Stomach (tissue), 9 donors: ENCODE results near the gene REXO4. TPM values are rescaled to one million over a fixed set of nuclear protein-coding genes. Genes with fewer than 3 reads are reported as not detected.

ENCODE experiments used
- DNase-seq, 2 donors: peaks; one replicate each; pipeline versions ENCODE4 v3.0.0 to v3.0.0-alpha.2; 2013 to 2019
- H3K27ac ChIP-seq, 5 donors: fragments of 200-600 bp in 4 of 5; sonication (generic) in 4 of 5; one replicate each; pipeline ENCODE4 v1.5.1; 2013 to 2019; ENCODE audit warnings: mild to moderate bottlenecking in 1 of 5, moderate library complexity in 1 of 5
- H3K27me3 ChIP-seq, 3 donors: fragments of 200-600 bp; sonication (generic); one replicate each; pipeline ENCODE4 v1.5.1; 2017 to 2019; ENCODE audit warnings: mixed run types in 1 of 3
- H3K36me3 ChIP-seq, 4 donors: fragments of 200-600 bp; sonication (generic); 1 replicate in 3 of 4; 2 replicates in 1 of 4; pipeline ENCODE4 v1.5.1; 2016 to 2019
- H3K4me1 ChIP-seq, 4 donors: fragments of 200-600 bp; sonication (generic); one replicate each; pipeline ENCODE4 v1.5.1; 2016 to 2019
- H3K4me3 ChIP-seq, 4 donors: fragments of 200-600 bp; sonication (generic) in 3 of 4; one replicate each; pipeline ENCODE4 v1.5.1; 2016 to 2019; ENCODE audit warnings: mild to moderate bottlenecking in 1 of 4
- H3K9me3 ChIP-seq, 4 donors: fragments of 200-600 bp; sonication (generic); one replicate each; pipeline ENCODE4 v1.5.1; 2016 to 2019
- EP300 ChIP-seq: sonication (generic); formaldehyde crosslinking; IDR thresholded peaks from one replicate; pipeline ENCODE4 v1.6.1; 2017; ENCODE audit warnings: antibody characterized with exemption
- POLR2A ChIP-seq, 4 donors: fragments of 450-650 bp; IDR thresholded peaks; one replicate each; pipeline ENCODE4 v1.6.1; 2016; ENCODE audit warnings: antibody characterized with exemption in 4 of 4, control low read depth in 2 of 4, mild to moderate bottlenecking in 1 of 4, moderate library complexity in 1 of 4
- POLR2AphosphoS5 ChIP-seq, 3 donors: sonication (generic); formaldehyde crosslinking; IDR thresholded peaks; one replicate each; pipeline ENCODE4 v1.6.1; 2016; ENCODE audit warnings: antibody characterized with exemption in 3 of 3
- WGBS, 5 donors: extraction: QIAGEN DNeasy Blood & Tissue Kit in 3 of 5; methylation state at CpG; one replicate each; pipeline versions ENCODE4 v1.1.5 to v1.1.7; 2013 to 2018; 5-methylcytosine and 5-hydroxymethylcytosine counted together
- intact Hi-C: fragments of 100-400 bp; cut with DNase I; formaldehyde crosslinking; loops from one replicate; pipeline ENCODE4 v1.15.1; 2023; ENCODE audit warnings: low total_unique reads
- polyA plus RNA-seq, 3 donors: library from polyadenylated mRNA; stranded (reverse); fragments of 200-250 nt; gene quantifications; one replicate each; pipeline ENCODE4 v1.2.3, GENCODE V29; 2013
- total RNA-seq, 5 donors: library from RNA; depleted of rRNA; stranded (reverse); fragments of >200 nt; gene quantifications; one replicate each; pipeline versions ENCODE4 v1.1.0 to v1.2.3, GENCODE V29; 2014 to 2016
- TF ChIP-seq, protein P1 (sequence below), 7 experiments: fragments of 450-650 bp in 4 of 7; fragments of 200-600 bp in 3 of 7; sonication (generic) in 3 of 7; IDR thresholded peaks; one replicate each; pipeline ENCODE4 v1.5.1; 2016 to 2019; ENCODE audit warnings: antibody characterized with exemption in 7 of 7, control low read depth in 2 of 7, mild to moderate bottlenecking in 1 of 7
- donor health status: healthy with polysubstance abuse.
- donor health status: Bipolar disorder and iron deficiency.
- donor health status: healthy.

REXO4 gene
- total and polyA plus RNA-seq, 8 donors: 0.45 to 64.3 (median 12.9) TPM

DNA sequence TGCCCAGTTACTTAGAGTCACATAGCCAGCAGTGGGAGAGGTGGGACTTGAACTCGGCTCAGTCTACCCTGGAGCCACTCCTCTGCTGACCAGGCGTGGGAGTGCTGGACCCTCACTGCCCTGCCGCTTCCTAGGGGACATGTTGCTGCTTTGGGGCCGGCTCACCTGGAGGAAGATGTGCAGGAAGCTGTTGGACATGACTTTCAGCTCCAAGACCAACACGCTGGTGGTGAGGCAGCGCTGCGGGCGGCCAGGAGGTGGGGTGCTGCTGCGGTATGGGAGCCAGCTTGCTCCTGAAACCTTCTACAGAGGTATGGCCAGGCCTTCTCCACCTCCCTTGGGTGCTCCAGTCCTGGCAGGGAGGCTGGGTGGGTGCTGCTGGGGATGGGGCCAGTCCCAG is 38.6 kb upstream of the REXO4 start:
- H3K9me3 ChIP-seq: no peaks in the 10 kb centered on the region
- TF ChIP-seq, protein P1, sequence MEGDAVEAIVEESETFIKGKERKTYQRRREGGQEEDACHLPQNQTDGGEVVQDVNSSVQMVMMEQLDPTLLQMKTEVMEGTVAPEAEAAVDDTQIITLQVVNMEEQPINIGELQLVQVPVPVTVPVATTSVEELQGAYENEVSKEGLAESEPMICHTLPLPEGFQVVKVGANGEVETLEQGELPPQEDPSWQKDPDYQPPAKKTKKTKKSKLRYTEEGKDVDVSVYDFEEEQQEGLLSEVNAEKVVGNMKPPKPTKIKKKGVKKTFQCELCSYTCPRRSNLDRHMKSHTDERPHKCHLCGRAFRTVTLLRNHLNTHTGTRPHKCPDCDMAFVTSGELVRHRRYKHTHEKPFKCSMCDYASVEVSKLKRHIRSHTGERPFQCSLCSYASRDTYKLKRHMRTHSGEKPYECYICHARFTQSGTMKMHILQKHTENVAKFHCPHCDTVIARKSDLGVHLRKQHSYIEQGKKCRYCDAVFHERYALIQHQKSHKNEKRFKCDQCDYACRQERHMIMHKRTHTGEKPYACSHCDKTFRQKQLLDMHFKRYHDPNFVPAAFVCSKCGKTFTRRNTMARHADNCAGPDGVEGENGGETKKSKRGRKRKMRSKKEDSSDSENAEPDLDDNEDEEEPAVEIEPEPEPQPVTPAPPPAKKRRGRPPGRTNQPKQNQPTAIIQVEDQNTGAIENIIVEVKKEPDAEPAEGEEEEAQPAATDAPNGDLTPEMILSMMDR (IDR thresholded peaks at IDR 0.05): no peak
- no peak for TF ChIP-seq EP300
- TF ChIP-seq POLR2AphosphoS5 (IDR thresholded peaks at IDR 0.05): no peak
- TF ChIP-seq POLR2A (IDR thresholded peaks at IDR 0.05): no peak
- H3K4me3 ChIP-seq: no peak overlapping the region
- WGBS, 5 donors: 87 to 97% (median 92%) methylated on average over 8 to 9 of the region's 9 CpGs
- no peak overlapping the region for H3K27ac ChIP-seq
- no peak for DNase-seq
- intact Hi-C loops: no loop called here
- H3K4me1 ChIP-seq: peaks cover 17 to 25% (median 19%) of the 10 kb centered on the region in 4 donors
- H3K27me3 ChIP-seq: no peaks in the 10 kb centered on the region
- H3K36me3 ChIP-seq: no peaks in the 10 kb centered on the region

DNA sequence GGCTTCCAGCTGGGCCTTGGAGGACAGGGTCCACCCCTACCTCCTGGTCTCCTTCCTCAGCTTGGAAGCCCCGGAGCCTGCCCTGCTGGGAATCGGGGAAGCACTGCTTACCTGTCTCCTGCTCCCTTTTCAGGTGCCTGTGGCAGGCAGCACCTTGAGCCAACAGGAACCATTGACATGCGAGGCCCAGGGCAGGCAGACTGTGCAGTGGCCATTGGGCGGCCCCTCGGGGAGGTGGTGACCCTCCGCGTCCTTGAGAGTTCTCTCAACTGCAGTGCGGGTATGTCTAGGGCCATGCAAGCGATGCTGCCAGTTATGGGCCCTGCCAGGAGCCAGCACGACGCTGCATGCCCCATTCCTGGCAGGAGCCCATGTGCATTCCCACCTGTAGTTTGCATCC is 38.1 kb upstream of the REXO4 start:
- peaks cover 12 to 21% (median 15%) of the 10 kb centered on the region in 4 donors for H3K4me1 ChIP-seq
- no peak for DNase-seq
- no peaks in the 10 kb centered on the region for H3K27me3 ChIP-seq
- no peaks in the 10 kb centered on the region for H3K36me3 ChIP-seq
- H3K9me3 ChIP-seq: no peaks in the 10 kb centered on the region
- no peak overlapping the region for H3K27ac ChIP-seq
- 86 to 95% (median 92%) methylated on average over 7 to 11 of the region's 11 CpGs for WGBS, 5 donors
- no peak overlapping the region for H3K4me3 ChIP-seq
- intact Hi-C loops: no loop called here
- TF ChIP-seq, protein P1 (IDR thresholded peaks at IDR 0.05): no peak
- TF ChIP-seq POLR2AphosphoS5 (IDR thresholded peaks at IDR 0.05) (no peak), EP300 (no peak), POLR2A (IDR thresholded peaks at IDR 0.05) (no peak)

DNA sequence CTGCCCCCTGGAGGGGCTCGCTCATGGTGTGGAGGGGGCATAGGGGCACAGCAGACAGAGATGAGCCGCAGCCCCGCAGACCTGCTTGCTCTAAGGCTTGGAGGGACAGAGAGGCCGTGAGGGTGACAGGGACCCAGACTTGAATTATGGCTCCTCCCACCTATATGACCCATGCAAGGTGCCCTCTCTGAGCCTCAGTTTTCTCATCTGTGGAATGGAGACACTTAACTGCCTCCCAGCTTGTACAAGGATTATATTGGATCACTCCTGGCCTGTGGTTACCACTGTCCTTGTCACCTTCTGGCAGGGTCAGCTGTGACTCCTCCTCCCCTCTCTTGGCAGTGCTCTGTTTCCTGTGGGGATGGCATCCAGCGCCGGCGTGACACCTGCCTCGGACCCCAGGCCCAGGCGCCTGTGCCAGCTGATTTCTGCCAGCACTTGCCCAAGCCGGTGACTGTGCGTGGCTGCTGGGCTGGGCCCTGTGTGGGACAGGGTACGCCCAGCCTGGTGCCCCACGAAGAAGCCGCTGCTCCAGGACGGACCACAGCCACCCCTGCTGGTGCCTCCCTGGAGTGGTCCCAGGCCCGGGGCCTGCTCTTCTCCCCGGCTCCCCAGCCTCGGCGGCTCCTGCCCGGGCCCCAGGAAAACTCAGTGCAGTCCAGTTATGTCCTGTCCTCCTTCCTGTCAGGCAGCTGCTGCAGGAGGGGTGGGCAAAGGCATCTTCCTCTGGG is 37.3 kb upstream of the REXO4 start:
- no peak overlapping the region for H3K27ac ChIP-seq
- no peak for DNase-seq
- H3K27me3 ChIP-seq: no peaks in the 10 kb centered on the region
- intact Hi-C loops: no loop called here
- no peak overlapping the region for H3K4me3 ChIP-seq
- WGBS, 5 donors: 88 to 94% (median 94%) methylated on average over 9 to 20 of the region's 20 CpGs
- no peak for TF ChIP-seq POLR2A (IDR thresholded peaks at IDR 0.05)
- TF ChIP-seq EP300: no peak
- no peak for TF ChIP-seq POLR2AphosphoS5 (IDR thresholded peaks at IDR 0.05)
- H3K9me3 ChIP-seq: no peaks in the 10 kb centered on the region
- peaks cover 7 to 12% (median 8%) of the 10 kb centered on the region in 4 donors for H3K4me1 ChIP-seq
- H3K36me3 ChIP-seq: no peaks in the 10 kb centered on the region

DNA sequence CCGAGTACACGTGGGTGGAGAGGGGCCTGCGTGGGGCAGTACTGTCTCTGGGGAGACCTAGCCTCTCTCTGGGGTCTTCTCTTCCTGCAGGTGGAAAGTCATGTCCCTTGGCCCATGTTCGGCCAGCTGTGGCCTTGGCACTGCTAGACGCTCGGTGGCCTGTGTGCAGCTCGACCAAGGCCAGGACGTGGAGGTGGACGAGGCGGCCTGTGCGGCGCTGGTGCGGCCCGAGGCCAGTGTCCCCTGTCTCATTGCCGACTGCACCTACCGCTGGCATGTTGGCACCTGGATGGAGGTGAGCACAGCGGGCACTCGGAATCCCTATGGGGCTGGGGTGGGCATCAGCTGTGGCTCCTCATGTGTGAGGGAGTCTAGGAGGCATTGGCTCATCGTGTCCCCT is 36.5 kb upstream of the REXO4 start:
- H3K36me3 ChIP-seq: no peaks in the 10 kb centered on the region
- WGBS, 5 donors: 88 to 95% (median 92%) methylated on average over 13 to 19 of the region's 19 CpGs
- H3K9me3 ChIP-seq: no peaks in the 10 kb centered on the region
- H3K4me3 ChIP-seq: no peak overlapping the region
- TF ChIP-seq, protein P1 (IDR thresholded peaks at IDR 0.05): no peak
- TF ChIP-seq POLR2A (IDR thresholded peaks at IDR 0.05) (no peak), EP300 (no peak), POLR2AphosphoS5 (IDR thresholded peaks at IDR 0.05) (no peak)
- intact Hi-C loops: no loop called here
- peaks cover 6 to 11% (median 10%) of the 10 kb centered on the region in 4 donors for H3K4me1 ChIP-seq
- no peaks in the 10 kb centered on the region for H3K27me3 ChIP-seq
- H3K27ac ChIP-seq: no peak overlapping the region
- no peak for DNase-seq

DNA sequence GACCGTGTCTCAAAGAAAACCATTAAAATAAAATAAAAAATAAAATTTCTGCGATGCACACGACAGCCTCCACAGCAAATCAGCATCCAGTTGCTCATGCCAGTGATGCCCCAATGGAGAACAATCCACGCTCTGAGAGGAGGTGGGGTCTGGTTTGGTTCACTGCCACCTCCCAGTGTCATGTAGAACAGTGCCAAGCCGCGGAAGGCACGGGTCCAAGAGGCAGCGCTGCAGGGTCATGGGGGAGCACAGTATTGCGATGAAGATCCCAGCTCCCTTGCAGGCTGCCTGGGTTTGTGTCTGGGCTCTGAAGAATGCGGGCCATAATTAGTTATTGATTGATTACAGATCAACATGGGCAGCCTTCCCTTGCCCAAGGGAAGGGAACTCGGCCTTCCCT is 35.8 kb upstream of the REXO4 start:
- intact Hi-C loops: no loop called here
- TF ChIP-seq POLR2AphosphoS5 (IDR thresholded peaks at IDR 0.05) (no peak), POLR2A (IDR thresholded peaks at IDR 0.05) (no peak), EP300 (no peak)
- TF ChIP-seq, protein P1 (IDR thresholded peaks at IDR 0.05): no peak
- Histone ChIP-seq H3K4me1 (peaks cover 6 to 11% (median 9%) of the 10 kb centered on the region in 4 donors), H3K27me3 (no peaks in the 10 kb centered on the region), H3K36me3 (no peaks in the 10 kb centered on the region), H3K27ac (no peak overlapping the region), H3K9me3 (no peaks in the 10 kb centered on the region), H3K4me3 (no peak overlapping the region)
- no peak for DNase-seq
- WGBS, 5 donors: 78 to 87% (median 81%) methylated on average over 8 to 11 of the region's 11 CpGs
